ENCODE results near the gene SAT2.

The SAT2 gene

GRCh38 chr17:7656958-7657609 is 29.5 kb upstream of the SAT2 start:
- DNase-seq (ENCODE audit: insufficient read length, low spot score) = no peak
- no peak for TF ChIP-seq CTCF (IDR thresholded peaks at IDR 0.05; ENCODE audit: insufficient read depth, missing control alignments)
- FAIRE-seq = no peak

GRCh38 chr17:7655541-7655840 is 27.9 kb upstream of the SAT2 start:
- no peak for DNase-seq (ENCODE audit: insufficient read length, low spot score)
- TF ChIP-seq CTCF (IDR thresholded peaks at IDR 0.05; ENCODE audit: insufficient read depth, missing control alignments) = no peak
- no peak for FAIRE-seq

GRCh38 chr17:7654832-7655540 is 27.4 kb upstream of the SAT2 start:
- no peak for FAIRE-seq
- TF ChIP-seq CTCF (IDR thresholded peaks at IDR 0.05; ENCODE audit: insufficient read depth, missing control alignments) = no peak
- DNase-seq (ENCODE audit: insufficient read length, low spot score) = no peak

GRCh38 chr17:7652388-7653356 is 25.1 kb upstream of the SAT2 start:
- TF ChIP-seq CTCF (IDR thresholded peaks at IDR 0.05; ENCODE audit: insufficient read depth, missing control alignments) = no peak
- no peak for FAIRE-seq

GRCh38 chr17:7651665-7652387 is 24.2 kb upstream of the SAT2 start:
- no peak for DNase-seq (ENCODE audit: insufficient read length, low spot score)
- no peak for FAIRE-seq
- TF ChIP-seq CTCF (IDR thresholded peaks at IDR 0.05; ENCODE audit: insufficient read depth, missing control alignments) = no peak

More at GRCh38 chr17:7652388-7653356, 25.1 kb upstream of the SAT2 start:
- no peak for DNase-seq (ENCODE audit: insufficient read length, low spot score)

GRCh38 chr17:7651097-7651664 is 23.6 kb upstream of the SAT2 start:
- TF ChIP-seq CTCF (IDR thresholded peaks at IDR 0.05; ENCODE audit: insufficient read depth, missing control alignments) = no peak
- FAIRE-seq (no peak), DNase-seq (ENCODE audit: insufficient read length, low spot score) (no peak)
